HG02852 (cell line): ENCODE measurements around the gene PTH1R.

Experiments used
- ATAC-seq: cut with Tn5 transposase; IDR thresholded peaks from one replicate; pipeline ENCODE4 v1.9.1; 2021; ENCODE audit warnings: mild to moderate bottlenecking, moderate library complexity; ENCODE audit not compliant: unreplicated experiment

The PTH1R gene

DNA sequence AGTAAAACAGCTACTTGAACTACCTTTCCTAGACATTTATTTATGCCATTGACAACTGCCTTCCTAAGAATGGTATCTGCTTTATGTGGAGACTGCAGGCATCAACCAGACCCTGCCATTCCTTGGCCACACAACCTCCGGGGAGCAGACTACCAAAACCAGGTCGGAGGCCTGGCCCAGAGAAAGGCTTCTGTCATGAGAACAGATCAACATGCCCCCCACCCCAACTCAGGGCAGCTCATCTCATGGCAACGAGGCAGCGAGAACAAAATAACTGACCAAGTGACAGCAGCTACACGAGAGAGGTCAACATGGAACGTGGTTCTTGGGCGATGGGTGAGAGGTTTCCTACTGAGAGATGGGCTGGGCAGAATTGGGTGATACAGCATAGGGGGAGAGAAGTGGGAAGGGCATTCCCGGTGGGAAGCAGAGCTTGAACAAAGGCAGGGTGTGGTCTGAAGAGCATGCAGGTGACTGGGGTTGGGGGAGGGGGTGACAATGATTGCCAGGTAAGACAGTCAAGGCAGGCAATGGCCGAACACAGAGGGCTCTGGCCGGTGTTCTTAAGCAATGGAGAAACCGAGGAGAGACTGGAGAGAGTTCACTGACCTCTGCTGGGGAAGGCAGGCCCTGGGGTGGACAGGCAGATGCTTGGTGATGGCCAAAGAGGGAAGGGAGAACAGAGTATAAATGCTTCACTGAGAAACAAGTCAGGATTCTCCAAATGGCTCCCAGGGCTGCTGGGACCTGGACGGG lies 65.1 kb downstream of the PTH1R start:
- ATAC-seq = no peak

DNA sequence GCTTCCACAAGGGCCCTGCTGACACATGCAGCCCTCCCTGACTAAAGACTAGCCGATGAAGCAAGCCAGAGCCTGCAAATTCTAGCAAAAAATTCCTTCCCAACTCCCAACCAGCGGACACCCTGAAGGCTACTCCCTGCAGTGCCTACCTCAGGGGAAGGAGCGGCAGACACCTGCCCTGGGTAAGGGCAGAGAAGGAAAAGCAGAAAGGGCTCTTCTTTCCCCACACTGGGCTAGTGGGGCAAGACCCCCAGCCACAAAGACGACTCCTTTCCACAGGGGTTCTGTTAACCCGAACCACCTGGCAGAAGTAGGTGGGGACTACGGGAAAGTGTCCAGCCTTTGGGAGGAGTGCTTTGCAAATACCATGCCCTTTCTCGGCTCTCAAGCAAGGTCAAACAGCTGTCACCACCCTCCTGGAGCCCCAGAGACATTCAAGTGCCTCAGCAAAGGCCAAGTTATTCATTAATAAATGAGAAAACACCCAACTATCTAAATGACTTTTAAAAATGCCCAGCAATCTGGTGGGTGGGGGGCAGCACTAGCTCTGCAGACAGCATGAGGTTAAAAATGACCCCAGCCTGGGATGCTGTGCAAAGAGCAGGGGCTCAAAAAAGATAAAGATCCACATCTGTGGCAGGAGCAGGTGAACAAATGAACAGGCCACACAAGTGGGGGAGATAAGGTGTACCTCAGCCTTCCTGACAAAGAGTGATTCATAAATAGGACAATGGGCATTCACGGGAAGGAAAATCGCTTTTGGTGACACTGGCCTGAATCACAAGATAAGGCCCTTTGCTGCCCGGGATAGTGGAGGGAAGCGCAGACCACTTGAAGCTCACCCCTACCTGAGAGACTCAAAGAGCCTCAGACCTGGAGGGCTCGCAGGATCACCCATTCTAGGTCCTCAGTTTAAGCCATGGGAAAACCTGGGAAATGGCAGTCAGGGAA lies 66.0 kb downstream of the PTH1R start:
- no peak for ATAC-seq

DNA sequence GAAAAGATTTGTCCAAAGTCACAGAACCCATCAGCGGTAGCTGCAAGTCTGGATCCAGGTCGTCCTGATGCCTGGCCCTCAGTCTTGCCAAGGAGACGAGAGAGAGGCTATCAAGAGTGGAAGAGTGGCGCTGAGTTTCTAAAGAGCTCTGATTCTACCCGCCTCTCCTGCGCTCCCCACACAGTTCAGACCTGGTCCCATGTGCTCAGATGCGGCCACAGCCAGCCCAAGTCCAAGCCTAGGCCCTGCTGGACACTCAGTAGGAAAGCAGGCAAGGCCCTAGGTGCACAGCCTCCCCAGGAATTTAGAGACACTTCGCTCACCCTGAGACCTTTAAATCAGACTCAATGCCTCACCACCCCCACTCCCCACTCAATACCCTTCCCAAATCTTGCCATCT lies 66.7 kb downstream of the PTH1R start:
- no peak for ATAC-seq

DNA sequence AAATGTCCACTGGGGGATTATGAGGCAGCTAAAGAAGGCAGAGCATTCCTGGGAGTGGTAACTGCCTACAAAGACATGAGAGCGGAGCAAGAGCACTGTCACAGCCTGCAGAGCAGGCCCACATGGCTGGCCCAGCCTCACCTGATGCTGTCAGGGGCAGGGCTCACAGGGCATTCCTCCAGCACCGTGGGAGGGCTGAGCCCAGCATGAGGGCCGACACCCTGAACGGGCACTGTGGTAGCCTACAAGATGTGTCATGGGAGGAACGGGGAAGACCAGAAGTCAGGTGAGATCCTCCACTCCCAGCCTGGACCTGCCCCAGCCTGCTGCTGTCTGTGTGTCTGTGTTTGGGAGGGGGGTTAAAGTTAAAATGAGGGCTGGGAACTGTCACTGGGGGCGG lies 68.9 kb downstream of the PTH1R start:
- no peak for ATAC-seq

DNA sequence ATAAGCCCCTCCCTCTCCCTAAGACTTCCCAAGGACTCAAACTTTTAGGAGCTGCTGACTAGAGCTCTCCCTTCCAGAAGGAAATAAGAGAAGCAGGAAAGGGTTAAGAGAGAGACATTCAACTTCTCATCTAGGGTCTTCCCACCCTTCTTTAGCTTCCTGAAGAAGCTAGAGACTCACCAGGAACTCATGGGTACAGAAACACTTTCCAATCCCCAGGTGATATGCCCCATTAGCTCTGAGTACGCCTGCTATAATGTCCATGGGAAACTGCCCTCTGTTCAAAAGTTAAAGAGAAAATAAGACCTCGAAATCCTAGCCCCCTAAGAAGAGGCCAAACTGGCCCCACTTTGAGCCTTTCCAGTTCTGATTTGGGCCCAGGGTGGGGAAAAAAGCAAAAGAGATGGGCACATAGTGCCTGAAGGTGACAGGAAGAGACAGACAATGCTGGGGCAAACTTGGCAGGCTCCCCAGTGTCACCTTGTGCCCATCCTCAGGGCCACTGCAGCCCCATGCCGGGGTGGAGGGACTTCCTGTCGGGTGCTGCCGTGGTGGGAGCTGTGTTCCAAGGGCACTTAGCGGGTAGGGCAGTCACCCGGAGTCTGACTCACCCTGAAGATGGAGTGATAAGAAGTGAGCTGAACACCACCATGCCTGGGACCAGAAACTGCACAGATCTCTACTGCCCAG lies 69.5 kb downstream of the PTH1R start:
- ATAC-seq = no peak

DNA sequence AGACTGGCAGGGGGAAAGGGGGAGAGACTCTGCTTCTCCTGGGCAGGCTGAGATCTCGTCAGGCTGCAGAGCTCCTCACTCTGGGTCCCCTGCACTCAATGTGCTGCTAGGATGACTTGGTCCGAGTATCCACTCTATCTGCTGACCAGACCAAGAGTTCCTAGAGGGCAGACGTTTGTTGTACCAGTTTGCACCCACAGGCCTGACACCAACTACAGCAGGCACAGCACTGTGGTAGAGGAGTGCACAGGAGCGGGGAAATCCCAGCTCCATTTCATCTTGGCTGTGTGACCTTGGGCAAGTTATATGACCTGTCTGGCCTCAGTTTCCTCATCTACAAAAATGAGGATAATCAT lies 70.0 kb downstream of the PTH1R start:
- ATAC-seq = no peak

DNA sequence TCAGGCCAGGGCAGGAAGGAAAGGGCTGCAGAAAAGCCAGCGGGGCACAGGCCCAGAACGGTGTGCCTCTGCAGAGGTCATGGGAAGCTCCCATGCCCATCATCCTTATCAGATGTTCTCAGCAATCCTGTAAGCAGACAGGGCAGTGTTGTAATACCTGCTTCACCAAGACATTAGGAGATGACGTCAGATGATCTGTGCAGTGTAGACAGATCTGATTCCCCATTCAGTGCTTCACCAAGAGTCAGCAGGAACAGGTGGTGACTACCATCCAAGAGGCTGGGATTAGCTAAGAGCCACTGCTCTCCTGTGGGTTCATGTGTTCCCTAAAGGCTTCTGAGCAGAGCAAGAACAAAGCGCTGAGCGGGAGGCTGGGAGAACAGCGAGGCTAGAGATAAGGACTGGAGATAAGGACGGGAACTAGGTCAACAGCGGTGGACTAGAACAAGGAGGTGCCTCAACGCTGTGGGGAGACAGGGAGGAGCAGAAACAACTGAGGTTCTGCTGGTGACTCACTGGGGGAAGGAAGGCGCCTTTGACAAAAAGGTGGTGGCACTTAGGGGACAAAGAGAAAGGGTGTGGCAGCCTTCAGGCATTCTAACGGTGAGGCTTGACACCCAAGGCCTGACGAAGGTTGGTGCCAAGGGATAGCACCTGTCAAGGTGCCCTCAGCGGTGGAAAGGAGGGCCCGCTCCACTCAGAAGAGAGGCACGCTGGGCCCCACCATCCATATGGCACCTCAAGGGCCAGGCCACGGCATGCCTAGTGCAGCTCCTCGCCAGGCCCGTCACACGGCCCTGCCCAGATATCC lies 70.7 kb downstream of the PTH1R start:
- no peak for ATAC-seq

DNA sequence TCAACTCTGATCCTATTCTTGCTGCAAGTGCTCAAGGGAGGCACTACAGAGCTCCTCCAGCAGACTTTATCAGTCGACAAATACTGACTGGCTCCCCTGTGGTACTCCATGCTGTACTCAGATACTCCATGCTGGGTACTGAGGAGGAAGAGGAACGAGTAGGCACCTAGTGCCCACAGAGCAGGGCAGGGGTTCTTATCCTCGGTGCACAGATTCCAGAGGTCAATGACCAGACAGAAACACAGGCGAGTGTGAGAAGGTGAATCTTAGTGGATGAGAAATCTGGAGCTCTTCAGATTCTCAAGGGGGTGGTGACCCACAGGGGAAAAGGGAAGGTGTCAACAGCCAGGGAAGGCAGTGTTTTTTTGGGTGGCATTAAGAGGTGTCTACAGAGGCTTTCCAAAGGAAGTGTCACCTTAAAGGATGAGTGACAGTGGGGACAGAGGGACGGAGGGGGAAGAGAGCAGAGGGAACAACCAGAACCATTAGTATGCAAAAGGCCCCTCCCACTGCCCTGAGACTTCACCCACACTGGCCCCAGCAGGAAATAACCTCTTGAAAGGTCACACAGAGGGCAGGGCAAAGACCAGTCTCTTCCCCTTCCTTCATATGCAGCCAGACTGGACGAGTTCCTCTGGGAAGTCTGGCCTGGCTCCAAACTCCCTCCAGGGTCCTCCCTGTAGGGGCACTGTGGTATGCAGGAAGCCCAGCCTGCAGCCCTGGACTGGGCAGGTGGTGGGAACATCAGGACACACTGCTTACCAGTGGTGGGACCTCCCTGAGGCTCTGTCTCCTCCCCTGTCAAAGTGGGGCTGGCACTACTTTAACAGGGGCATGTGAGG lies 71.5 kb downstream of the PTH1R start:
- ATAC-seq = no peak

DNA sequence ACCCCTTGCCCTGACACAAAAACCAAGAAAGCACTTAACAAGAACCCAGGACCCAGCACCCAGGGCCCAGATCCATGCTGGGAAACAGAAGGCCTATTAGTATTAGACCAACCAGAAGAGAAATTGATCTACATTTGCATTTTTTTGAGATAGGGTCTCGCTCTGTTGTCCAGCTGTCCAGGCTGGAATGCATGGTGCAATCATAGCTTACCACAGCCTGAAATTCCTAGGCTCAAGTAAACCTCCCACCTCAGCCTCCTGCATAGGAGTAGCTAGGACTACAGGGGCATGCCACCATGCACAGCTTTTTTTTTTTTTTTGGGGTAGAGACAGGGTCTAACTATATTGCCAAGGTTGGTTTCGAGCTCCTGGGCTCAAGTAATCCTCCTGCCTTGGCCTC lies 72.7 kb downstream of the PTH1R start:
- ATAC-seq = no peak

DNA sequence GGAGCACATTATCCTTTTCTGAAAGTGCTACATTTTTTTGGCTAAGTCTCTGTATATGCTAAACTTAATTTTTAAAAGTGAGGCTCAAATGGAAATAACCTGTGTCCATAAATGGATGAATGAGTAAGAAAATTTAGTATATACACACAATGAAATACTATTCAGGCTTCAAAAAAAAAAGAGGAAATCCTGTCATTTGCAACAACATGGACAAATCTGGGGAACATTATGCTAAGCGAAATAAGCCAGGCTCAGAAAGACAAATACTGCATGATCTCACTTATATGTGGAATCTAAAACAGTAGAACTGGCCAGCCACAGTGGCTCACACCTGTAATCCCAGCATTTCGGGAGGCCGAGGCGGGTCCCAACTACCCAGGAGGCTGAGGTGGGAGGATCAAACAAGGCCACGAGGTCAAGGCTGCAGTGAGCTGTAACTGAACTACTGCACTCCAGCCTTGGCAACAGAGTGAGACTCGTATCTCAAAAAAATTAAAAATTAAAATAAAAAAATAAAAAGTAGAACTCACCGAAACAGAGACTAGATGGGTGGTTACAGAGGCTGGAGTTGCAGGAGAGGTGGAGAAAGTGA lies 73.2 kb downstream of the PTH1R start:
- ATAC-seq = no peak

DNA sequence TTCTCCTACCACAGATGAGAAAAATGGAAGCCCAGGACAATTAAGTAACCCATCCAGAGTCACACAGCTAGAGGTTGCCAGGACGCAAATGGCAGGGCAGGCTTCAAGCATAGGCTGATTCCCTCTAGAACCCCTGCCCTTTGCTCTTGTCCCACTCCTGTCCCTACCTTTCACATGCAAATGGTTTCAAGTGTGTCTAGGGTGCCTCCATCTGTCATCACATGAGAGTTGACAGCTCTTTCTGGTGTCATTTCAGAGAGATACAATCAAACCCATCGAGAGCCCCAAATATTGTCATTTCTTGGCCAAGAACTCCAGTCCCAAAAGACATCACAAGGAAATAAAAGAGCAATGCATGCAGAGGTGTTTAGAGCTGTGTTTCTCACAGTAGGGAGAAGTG lies 75.3 kb downstream of the PTH1R start:
- ATAC-seq = no peak
